Pons (tissue), 1 donor: Measurements from ENCODE around the gene PITX3.
"Not testable (repeated sequence)": the region's sequence is repeated elsewhere in the genome, so short reads cannot be mapped to it uniquely, and the experiment has no call there.

ENCODE experiments used
- DNase-seq: peaks from one replicate; pipeline ENCODE4 v3.0.0-alpha.2; 2016; ENCODE audit warnings: low spot score

The PITX3 gene

DNA sequence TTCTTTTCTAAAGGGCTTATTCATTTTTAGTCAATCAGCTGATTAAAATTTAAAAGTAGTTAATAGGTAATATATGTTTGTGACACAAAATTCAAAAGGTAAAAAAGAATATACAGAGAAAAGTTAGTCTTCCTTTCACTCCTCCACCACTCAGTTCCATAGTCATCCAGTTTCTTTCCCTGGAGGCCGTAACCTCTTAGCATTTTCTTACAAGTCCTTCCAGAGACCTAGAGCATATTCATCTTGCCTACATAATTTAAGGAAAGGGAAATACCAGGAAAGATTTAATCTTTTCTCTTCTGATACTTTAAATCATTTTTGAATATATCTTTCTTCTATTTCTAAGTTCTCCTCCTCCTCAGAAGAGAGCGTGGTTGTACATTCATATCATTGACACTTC is 14.1 kb upstream of the PITX3 start:
- no peak for DNase-seq

DNA sequence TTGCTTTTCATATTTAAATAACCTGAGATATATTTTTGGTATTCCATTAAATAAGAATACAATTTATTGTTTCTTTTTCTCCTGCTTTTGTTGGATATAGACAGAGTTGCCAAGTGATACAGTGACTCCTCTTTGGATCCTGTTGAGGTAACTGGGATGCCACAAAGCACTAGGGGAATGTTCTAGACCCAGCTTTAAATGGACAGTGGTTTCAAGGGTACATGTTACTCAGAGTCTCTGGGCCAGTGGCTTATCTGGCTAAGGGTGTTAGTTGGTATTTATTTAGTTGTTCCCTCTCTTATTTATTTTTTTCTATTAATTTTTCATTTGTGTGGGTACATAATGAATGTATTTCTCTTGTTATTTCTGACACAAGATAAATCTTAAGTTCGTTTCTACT is 13.1 kb upstream of the PITX3 start:
- DNase-seq: no peak

DNA sequence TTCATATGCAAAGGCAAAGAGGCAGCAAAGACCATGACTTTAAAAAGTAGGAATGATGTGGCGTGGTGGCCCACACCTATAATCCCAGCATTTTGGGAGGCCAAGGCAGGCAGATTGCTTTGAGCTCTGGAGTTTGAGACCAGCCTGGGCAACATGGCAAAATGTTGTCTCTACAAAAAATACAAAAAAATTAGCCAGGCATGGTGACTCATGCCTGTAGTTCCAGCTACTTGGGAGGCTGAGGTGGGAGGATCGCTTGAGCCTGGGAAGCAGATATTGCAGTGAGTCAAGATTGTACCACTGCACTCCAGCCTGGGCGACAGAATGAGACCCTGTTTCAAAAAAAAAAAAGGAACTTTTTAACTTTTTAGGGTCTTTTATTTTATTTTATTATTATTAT is 11.2 kb upstream of the PITX3 start:
- not testable (repeated sequence) for DNase-seq

DNA sequence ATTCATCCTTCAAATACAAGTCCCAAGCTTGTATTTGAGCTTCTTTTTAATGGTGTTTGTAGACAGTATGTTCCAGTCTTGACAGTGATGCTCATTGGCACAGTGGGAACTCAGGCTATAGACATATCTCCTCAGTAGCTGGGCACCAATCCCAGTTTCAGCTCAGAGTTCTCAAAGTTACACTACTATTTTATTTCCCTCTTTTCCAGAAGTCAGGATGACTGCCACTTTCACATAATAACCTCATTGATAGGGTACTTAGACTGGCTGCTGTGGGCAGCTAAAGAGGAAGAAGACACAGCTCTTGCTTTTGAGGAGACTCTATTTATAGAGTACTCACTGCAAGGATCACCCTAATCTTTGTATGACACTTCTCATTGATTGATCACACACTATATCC is 6.4 kb upstream of the PITX3 start:
- DNase-seq: peak; percentile 58

DNA sequence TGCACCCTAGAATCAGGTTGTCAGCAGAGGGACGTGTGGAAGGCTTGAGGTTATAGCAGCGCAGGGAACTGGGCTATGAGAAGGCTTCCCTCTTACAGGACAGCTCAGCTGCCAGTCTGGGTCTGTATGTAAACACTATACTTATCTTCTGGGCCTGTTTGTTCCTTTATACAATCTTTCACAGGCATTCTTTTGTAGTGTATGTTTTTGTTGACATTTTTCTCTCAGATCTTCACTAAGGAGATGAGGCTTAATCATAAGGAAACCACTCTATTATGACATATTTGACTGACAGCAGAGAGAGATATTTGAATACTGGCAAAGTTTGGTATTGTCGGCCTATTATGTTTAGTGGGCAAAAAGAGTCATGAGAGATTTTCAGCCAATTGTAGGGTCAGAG is 4.9 kb upstream of the PITX3 start:
- no peak for DNase-seq

DNA sequence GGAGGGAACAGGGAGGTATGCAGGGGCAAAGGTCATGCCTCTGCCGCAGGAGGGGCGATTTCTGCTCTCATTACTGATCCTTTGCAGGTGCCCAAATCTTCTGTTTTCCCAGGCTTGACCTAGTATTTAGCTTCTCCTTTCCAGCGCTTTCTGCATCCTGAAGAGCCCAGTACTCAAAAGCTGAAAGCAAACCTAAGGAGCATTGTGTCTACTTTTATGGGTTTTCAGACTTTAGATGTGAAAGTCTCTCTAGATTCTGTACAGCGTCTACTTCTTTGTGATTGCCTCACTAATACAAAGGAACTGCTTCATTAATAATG is 4.6 kb upstream of the PITX3 start:
- DNase-seq: no peak

DNA sequence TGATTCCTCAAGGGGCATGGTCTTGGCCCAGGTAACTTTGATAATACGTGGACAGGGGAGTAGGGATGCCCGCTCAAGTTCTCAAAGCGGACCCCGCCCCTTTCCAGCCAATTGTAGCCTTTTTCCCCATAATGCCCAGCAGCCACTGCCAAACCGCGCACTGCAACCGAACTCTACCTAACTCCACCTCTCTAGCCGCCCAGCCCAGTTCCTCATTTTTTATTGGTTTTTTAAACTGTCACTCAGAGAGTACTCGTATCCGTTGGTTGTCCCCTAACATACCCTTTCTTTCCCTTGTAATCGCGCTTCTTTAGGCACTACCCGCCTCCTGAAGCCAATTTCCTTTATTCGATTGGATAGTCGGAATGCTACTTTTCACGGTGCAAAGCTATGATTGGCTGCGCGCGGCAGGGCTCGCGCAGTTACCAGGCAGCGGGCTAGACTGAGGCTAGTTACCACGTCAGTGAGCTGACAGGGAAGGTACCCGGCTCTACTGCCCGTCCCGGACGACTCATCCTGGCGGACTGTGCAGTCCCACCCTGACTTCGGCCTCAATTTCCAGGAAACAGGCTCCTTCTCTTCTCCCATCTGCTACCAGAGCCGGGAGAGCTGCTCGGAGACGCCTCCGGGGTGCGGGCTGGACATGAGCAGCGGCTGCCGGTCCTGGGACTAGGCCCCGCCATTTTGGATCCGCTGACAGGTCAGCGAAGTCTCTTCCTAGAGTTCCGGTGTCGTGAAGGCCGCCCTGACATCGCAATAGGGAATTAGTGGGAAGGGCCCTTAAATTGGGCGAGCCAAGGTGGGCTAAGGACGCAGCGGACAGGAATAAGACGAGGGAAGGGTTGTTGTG is 4.0 kb upstream of the PITX3 start, which contains the start of gene GBF1:
GBF1 (plus strand) TSS at position 451 of the 850 bp plus-strand sequence. CDS start 13,407 bp downstream, outside the sequence.
- DNase-seq: peak; percentile 100

DNA sequence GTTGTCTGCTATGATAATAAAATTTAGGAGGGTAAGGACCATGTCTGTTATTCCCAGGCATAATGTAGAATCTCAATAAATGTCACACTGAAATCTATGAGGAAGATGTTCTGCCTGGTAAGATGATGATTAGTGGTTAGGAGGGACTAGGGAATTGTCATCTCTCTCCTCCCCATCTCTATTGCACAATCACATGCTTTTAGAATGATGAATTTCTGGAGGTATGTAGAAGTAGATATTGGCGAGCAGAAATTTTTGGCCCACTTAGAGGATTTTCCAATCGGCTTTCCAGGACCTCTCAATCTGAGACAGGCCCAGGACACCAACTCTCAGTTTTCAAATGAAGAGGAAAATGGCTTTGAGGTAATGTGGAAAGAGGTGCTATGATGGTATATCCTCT is 2.0 kb upstream of the PITX3 start:
- DNase-seq: no peak

DNA sequence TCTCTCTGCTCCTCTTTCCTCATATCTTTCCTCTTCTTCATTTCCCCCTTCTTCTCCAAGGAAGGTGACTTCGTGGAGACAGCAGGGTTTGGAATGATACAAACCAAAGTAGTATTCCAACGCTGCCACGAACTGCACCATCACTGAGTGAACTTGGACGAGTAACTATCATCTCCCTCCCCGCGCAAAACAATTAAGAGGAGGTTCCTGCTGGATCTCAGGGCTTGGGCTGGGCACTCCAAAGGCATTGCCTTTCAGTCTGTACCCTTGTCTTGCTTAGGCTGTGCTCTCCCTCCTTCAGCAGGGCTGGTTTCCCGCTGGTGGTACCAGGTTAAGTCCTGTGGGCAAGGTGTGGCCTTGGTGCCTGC is 790 bp upstream of the PITX3 start:
- DNase-seq: no peak

DNA sequence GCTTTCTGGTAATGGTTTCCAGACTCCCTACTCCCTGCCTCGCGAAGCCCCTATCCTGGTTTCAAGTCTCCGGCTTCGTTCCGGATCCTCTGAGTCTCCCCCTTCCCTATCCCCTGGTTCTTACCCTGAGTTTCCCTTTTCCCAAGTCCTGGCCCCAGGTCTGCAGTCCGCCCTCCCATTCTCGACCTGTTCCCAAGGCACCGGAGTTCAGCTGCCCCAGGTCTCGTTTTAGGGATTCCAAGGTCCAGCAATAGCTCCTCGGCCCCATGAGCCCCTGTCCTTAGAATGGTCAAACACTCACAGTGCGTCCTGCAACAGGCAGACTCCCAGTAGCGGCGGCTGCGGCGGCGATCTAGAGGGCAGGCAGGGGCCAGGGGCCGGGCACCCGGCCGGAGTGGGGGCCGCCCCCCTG is 274 bp downstream of the PITX3 start:
- DNase-seq: no peak

DNA sequence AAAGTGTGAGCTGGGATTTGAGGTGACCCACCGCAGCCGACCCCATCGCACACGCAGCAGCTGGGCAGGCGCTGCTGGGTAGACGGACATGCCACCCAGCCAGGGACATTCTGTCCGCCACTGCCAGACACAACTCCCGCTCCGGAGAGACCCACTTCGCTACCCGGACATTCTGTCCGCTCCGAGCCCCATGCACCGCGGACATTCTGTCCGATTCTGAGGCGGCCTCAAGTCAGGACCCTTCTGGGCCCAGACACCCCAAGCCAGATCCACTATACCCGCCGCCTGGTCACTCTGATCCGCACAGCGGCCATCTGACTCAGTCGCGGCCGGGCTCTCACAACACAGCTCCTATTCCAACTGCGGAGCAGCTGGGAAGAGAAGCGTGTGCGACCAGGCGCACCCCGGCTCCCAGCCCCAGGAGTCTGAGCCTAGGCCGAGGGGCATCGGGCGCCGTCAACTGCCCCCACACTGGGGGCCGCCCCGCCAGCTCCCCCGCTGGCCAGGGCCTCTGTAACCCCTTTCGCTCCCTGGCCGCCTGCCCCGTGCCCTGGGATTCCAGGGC is 763 bp downstream of the PITX3 start:
- no peak for DNase-seq

DNA sequence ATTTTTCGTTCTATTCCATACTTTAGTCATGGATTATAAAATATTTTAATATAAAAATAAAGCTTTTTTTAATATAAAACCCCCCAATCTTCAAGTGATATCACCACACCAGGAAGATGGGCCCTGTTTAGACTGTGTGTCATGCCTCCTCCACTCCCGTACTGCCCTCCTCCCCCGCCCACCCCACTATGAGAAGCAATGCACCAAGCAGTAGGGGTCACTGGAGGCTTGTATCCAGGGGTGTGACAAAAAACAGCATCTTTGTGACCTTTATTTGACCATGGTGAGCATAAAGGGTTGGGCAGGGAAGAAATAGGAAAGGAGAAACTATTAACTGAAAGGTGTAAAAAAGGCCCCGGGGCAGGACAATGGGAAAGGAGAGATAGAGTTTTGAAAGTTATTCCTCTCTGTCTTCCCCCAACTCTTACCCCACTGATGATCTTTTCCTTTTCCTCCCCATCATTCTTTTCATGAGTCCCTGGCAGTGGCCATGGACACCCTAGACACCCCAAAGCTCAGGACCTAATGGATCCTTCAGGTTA is 3.5 kb downstream of the PITX3 start:
- DNase-seq: no peak

DNA sequence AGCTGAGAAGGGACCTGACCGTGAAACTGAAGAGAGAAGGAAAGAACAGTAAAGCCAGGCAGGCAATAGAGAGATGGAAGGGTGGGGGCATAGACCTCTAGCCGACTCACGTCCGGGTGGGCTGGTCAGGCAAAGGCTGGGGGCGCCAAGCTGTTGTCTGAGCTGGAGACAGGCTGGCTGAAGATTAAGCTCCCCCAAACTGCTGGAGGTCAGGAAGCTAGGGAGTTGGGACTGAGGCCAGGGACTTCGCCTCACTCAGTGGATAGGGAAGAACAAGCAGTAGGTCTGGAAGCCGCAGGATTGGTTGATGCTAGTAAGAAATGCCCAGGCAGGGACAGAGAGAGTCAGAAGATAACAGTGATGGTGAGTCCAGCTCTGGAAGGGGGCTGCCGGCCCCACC is 5.3 kb downstream of the PITX3 start:
- no peak for DNase-seq

DNA sequence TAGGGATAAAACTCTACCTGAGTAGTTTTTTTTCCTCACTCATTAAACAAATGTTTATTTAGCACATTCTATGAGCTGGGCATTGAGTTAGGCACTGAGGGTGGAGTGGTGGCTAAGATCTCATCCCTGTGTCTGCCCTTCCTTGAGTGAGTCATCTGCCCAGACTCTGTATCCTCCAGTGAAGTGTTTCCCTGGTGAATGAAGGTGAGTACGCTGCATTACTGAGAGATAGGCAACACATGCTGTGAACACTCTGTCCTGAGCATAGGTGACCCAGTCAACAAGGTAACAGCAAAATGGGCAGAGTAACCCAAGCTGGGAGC is 5.8 kb downstream of the PITX3 start:
- DNase-seq: no peak

DNA sequence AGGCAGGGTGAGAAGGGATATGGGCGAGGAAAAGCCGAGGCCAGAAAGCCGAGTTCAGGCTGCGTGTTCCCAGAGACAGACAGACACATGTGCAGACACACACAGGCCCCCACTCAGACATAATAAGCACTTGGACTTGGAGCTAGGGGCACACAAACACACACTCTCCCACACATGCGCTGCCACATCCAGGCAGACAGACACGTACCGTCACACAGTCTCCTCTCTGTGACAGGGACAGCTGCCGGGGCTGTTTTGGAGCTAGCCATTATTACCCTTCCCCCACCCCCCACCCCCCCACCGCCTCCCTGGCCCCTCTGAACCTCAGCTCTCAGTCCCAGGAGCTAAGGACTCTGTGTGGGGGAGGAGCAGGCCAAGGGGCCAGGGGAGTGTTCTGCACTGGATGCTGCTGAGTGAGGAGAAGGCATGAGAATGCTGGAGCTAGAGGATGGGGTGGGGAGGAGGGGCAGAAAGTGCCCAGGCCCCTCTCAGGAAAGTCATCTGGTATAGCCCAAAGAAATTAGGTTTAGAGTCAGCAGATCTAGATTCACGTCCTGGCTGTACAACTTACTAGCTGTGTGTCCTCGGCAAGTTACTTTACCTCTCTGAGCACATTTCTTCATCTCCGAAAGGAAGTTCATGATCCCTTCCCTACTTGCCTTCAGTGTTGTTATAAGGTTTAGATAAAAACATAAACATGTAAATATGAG is 6.3 kb downstream of the PITX3 start:
- DNase-seq: no peak

DNA sequence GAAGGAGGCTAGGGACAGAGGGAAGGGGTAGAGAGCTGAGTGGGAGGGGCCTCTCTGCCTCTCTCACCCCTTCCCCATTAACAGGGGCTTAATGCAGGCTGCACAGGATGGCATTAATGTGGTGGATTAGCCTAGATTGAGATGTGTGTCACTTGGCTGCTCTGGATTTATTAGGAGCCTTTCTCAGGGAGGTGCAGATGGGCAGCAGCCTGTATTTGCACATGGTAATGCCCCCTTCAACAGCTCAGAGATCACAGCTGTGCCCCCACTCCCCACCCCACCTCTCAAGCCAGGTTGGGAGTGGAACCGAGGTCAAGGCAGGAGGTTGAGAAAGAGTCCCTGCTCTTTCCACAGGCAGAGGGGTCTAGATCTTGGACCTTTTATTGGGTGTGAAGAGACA is 7.3 kb downstream of the PITX3 start:
- DNase-seq: no peak

DNA sequence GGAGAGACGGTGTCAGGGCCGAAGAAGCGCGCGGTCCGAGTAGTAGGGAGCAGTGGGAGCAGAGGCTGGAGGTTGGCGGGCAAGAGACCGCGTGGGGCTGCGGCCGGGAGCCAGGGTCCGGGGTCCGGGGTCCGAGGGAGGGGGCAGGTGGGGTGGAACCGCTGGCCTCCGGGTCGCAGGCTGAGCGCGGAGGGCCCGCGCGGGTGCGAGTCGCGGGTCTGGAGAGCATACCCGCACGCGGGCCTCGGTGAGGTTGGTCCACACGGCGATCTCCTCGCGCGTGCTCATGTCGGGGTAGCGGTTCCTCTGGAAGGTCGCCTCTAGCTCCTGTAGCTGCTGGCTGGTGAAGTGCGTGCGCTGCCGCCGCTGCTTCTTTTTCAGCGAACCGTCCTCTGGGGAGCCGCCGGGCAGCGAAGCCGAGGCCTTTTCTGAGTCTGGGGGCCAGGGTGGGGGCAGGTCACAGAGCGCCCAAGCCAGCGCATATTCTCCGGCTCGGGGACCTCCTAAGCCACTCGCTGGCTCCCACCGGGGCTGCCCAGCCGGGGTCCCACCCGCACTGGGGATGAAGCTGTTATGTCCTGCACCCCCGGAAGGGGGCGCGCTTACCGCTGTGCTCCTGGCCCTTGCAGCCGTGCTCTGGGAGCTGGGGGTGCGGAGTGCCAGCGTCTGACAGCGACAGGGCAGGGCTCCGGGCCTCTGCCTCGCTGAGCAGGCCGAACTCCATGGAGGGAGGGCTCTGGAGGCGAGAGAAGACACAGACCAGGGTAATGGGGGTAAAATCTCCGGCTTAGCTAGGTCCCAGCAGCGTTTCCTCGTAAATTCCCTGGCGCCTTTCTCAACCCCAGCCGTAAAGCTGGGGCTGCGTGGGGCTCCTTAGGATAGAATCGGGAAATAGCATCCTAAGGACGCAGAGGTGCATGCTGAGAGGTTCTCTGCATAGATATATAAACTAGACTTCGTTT is 9.7 kb downstream of the PITX3 start:
- DNase-seq: no peak

DNA sequence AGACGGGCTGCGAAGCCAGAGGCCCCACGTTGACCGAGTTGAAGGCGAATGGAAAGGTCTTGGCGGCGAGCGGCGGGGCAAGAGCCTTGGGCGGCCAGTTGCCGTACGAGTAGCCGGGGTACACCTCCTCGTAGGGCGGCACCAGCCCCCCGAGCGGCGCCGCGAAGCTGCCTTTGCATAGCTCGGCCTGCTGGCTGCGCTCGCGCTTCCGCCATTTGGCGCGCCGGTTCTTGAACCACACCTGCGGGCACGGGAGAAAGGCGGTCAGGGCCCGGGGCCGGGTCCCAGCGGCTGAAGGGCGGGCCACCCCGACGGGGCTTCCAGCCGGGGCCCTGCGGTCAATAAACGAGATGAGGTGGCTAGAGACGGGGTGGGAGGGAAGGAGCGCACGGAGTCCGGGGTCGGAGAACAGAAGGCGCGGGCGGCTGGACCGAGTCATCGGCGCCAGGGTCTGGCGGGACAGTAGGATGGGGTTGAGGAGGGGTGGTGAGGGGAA is 10.4 kb downstream of the PITX3 start:
- no peak for DNase-seq

DNA sequence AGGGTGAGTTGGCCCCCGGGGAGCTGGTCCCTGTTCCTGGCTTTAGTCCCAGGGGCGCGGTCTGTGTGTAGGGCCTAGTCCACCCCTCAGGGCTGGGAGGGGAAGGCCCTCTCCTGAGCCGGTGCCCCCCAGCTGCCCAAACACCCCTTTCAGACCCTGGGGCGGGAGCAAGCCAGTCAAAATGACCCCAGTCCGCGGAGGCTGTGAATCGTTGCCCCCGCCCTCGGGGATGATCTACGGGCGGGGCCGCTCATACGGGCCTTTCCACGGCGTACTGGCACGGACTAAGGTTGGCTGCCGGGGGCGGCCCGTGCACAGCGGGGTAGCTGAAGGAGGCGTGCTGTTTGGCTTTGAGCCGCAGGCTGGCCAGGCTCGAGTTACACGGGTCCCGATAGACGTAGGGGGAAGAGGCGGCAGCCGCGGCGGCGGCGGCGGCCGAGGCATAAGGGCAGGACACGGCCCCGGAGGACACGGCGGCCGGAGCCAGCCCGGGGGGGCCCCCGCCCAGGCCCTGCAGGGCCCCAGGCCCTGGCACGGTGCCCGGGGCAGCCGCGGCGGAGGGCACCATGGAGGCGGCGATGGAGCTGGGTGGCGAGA is 10.9 kb downstream of the PITX3 start:
- DNase-seq: no peak

DNA sequence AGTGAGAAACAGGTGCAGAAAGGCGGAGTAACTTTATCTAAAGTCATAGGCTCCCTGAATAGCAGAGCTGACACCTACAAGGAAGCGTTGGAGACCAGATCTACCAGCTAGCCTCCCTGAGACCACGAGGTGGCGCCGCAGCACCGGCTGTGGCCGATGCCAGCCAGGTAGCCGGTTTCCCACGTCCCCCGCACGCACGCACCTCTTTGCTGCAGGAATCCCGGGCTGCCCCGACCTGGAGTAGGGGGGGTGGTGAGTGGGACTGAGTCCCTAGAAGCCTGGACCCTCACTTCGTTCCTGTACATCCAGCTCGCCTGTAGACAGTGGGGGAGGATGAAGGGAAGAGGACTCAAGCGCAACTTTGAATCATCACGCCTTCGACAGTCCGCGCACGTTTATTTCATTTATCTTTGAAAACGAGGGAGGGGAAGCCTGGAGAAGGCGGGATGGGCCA is 11.5 kb downstream of the PITX3 start:
- DNase-seq: peak; percentile 57

DNA sequence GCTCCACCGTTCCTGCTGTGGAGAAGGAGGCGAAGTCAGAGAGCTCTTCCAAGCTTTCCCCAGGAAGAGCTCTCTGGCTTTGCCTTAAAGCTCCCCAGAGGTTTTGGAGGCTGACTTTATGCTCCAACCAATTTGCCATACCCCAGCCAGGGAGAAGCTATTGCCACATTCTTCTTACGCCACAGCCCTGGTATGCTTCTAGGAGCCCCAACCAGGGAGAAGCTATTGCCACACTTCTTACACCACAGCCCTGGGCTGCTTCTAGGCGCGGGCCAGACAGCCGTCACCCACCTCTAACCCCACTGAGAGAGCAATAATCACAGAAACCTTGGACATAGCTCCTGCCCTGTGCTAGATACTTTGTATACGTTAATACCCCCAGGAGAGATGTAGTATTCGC is 14.3 kb downstream of the PITX3 start:
- DNase-seq: no peak

DNA sequence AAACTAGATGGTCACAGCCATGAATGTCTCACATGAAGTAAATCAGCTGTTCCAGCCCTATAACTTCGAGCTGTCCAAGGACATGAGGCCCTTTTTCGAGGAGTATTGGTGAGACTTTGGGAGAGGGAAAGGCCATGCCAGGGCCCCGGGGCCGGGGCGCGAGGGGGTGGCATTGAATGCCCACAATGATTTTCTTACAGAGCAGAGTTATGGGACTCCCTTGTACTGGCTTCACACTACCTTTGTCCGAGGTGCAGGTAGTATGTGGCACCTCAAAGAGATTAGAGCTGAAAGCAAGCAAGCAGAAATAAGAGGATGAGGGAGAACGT is 14.8 kb downstream of the PITX3 start:
- DNase-seq: no peak
